OCI-LY7 (cell line): ENCODE results near the gene RAMP1. TPM values are rescaled to one million over a fixed set of nuclear protein-coding genes. Genes with fewer than 3 reads are reported as not detected.

Source experiments
- BruUV-seq: library from RNA; stranded (reverse); fragments of 400-500 nt; replicated peaks from 2 replicates; lab custom pipeline; 2021; lab: Mats Ljungman, UMichigan
- CTCF ChIA-PET: fragments of 300-600 bp; sonication (Branson Sonifier 250); formaldehyde crosslinking; loops from one replicate; lab custom pipeline; 2022; ENCODE audit warnings: antibody characterized with exemption; ENCODE audit not compliant: unreplicated experiment; lab: Charles Lee
- POLR2A ChIA-PET: fragments of 300-600 bp; sonication (Branson Sonifier 250); formaldehyde crosslinking; loops from one replicate; lab custom pipeline; 2022; ENCODE audit warnings: antibody characterized with exemption; lab: Charles Lee
- DNase-seq: peaks from one replicate; pipeline ENCODE4 v3.0.0-alpha.2; 2015; ENCODE audit warnings: low spot score
- H2AFZ ChIP-seq: fragments of 200-600 bp; sonication (generic), shearing (Covaris generic); 2 replicates; pipeline ENCODE4 v1.6.1; 2014; ENCODE audit warnings: mild to moderate bottlenecking, antibody characterized with exemption, low read length, moderate library complexity
- H3K27ac ChIP-seq: fragments of 200-600 bp; sonication (generic); 2 replicates; pipeline ENCODE4 v1.5.1; 2014; ENCODE audit warnings: mixed run types, low read depth, mild to moderate bottlenecking, moderate library complexity, low read length, inconsistent platforms; ENCODE audit not compliant: poor library complexity, severe bottlenecking
- H3K36me3 ChIP-seq: fragments of 200-600 bp; sonication (generic); 2 replicates; pipeline ENCODE4 v1.6.1; 2014; ENCODE audit warnings: mild to moderate bottlenecking, antibody characterized with exemption, low read length, moderate library complexity, mixed read lengths; ENCODE audit not compliant: insufficient read depth
- H3K4me1 ChIP-seq: fragments of 200-600 bp; sonication (generic); 2 replicates; pipeline ENCODE4 v1.5.1; 2014; ENCODE audit warnings: mild to moderate bottlenecking, low read length; ENCODE audit not compliant: insufficient read depth, poor library complexity, severe bottlenecking
- H3K4me2 ChIP-seq: fragments of 200-600 bp; sonication (generic); 2 replicates; pipeline ENCODE4 v1.6.1; 2014; ENCODE audit warnings: mild to moderate bottlenecking, low read length
- H3K4me3 ChIP-seq: fragments of 200-600 bp; sonication (generic); 2 replicates; pipeline ENCODE4 v1.5.1; 2014; ENCODE audit warnings: mild to moderate bottlenecking, low read depth, low read length; ENCODE audit not compliant: poor library complexity, severe bottlenecking
- H3K79me2 ChIP-seq: fragments of 200-600 bp; sonication (generic); 2 replicates; pipeline ENCODE4 v1.6.1; 2016; ENCODE audit warnings: low read depth, mild to moderate bottlenecking, low read length, moderate library complexity, mixed read lengths; ENCODE audit not compliant: insufficient read depth
- H3K9me2 ChIP-seq: fragments of 200-600 bp; sonication (generic); 2 replicates; pipeline ENCODE4 v1.6.1; 2016; ENCODE audit warnings: mild to moderate bottlenecking, low read length, mixed read lengths; ENCODE audit not compliant: insufficient read depth
- H3K9me3 ChIP-seq: fragments of 200-600 bp; sonication (generic); 2 replicates; pipeline ENCODE4 v1.6.1; 2014; ENCODE audit warnings: mild to moderate bottlenecking, mixed run types, low read length, mixed read lengths
- H4K20me1 ChIP-seq: fragments of 200-600 bp; sonication (generic); 2 replicates; pipeline ENCODE4 v1.6.1; 2014; ENCODE audit warnings: mild to moderate bottlenecking, antibody characterized with exemption, low read length, moderate library complexity, mixed read lengths; ENCODE audit not compliant: insufficient read depth
- EZH2phosphoT487 ChIP-seq: fragments of 200-600 bp; sonication (generic); IDR thresholded peaks from 2 replicates; pipeline ENCODE4 v1.6.1; 2018; ENCODE audit warnings: low read depth, borderline replicate concordance, mild to moderate bottlenecking, mixed run types, antibody characterized with exemption, low read length, moderate library complexity, mixed read lengths
- intact Hi-C: fragments of 100-400 bp; cut with micrococcal nuclease; formaldehyde crosslinking; loops from one replicate; pipeline ENCODE4 v1.10.0; 2022; ENCODE audit not compliant: unreplicated experiment
- total RNA-seq, 2 experiments: library from RNA; depleted of rRNA in 1 of 2; stranded (reverse); fragments of >200 nt in 1 of 2; shearing (Covaris generic) in 1 of 2; gene quantifications; 2 replicates each; pipeline ENCODE4 v1.2.3, GENCODE V29; 2014 to 2022
- TF ChIP-seq, protein P1 (sequence below): fragments of 200-600 bp; sonication (generic); conservative IDR thresholded peaks from 2 replicates; pipeline ENCODE4 v1.5.1; 2014; ENCODE audit warnings: mild to moderate bottlenecking, antibody characterized with exemption, low read length, moderate library complexity, mixed read lengths

Gene RAMP1
- total RNA-seq, 2 experiments from 2014 or later = not detected

DNA sequence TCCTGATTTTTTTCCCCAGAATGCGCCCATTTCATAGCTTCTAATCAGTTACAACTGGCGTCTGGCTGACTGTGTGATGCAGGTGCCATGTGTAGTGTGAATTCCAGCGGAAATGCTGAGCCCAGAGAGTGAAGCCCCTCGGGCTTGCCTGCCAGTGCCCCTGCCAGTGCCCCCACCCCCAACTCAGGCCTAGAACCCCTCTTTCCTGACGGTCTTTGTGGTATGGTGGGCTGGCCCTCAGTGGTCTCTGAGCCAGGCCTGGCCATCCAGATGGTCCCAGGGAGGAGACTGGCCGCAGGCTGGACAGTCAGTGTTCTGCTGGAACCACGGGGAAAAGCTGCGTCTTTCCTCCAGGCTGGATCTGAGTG lies 3.1 kb downstream of the RAMP1 start:
- TF ChIP-seq, protein P1, sequence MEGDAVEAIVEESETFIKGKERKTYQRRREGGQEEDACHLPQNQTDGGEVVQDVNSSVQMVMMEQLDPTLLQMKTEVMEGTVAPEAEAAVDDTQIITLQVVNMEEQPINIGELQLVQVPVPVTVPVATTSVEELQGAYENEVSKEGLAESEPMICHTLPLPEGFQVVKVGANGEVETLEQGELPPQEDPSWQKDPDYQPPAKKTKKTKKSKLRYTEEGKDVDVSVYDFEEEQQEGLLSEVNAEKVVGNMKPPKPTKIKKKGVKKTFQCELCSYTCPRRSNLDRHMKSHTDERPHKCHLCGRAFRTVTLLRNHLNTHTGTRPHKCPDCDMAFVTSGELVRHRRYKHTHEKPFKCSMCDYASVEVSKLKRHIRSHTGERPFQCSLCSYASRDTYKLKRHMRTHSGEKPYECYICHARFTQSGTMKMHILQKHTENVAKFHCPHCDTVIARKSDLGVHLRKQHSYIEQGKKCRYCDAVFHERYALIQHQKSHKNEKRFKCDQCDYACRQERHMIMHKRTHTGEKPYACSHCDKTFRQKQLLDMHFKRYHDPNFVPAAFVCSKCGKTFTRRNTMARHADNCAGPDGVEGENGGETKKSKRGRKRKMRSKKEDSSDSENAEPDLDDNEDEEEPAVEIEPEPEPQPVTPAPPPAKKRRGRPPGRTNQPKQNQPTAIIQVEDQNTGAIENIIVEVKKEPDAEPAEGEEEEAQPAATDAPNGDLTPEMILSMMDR = no peak
- TF ChIP-seq EZH2phosphoT487 = no peak
- BruUV-seq = no TSS peak
- Histone ChIP-seq H3K4me3 (no peak overlapping the region), H3K9me3 (no peaks in the 10 kb centered on the region), H3K4me1 (no peaks in the 10 kb centered on the region), H3K36me3 (no peaks in the 10 kb centered on the region), H4K20me1 (no peaks in the 10 kb centered on the region), H3K4me2 (no peak overlapping the region), H2AFZ (no peak overlapping the region), H3K9me2 (no peaks in the 10 kb centered on the region), H3K27ac (no peak overlapping the region), H3K79me2 (no peaks in the 10 kb centered on the region)
- no peak for DNase-seq
- POLR2A ChIA-PET = no interaction called here
- intact Hi-C loops = no loop called here
- CTCF ChIA-PET = no interaction called here

DNA sequence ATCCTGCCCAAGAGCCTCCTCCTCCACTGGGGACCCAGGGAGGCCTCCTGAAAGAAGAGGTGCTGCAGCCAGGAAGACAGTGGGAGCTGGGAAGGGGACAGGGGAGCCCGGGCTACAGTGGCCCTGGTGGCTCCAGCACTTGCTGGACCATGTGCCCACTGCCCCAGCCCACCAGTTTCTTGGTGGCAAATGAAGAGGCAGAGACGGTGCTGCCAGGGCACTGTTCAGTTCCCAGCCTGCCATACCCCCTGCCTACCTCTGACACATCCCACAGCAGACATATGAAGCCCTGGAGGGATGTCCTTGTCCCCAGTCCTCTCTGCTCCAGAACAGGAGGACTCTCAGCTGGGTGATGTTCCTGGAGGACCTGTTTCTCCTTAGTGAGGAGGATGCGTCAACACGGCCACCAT lies 3.7 kb downstream of the RAMP1 start:
- no peak overlapping the region for H3K4me3 ChIP-seq
- H4K20me1 ChIP-seq = no peaks in the 10 kb centered on the region
- no peaks in the 10 kb centered on the region for H3K9me2 ChIP-seq
- no peak for DNase-seq
- no peak for TF ChIP-seq EZH2phosphoT487
- TF ChIP-seq, protein P1 = no peak
- no peaks in the 10 kb centered on the region for H3K79me2 ChIP-seq
- H3K36me3 ChIP-seq = no peaks in the 10 kb centered on the region
- H3K9me3 ChIP-seq = no peaks in the 10 kb centered on the region
- no peak overlapping the region for H3K27ac ChIP-seq
- ChIA-PET CTCF (no interaction called here), POLR2A (no interaction called here)
- H3K4me2 ChIP-seq = no peak overlapping the region
- no peak overlapping the region for H2AFZ ChIP-seq
- no TSS peak for BruUV-seq
- intact Hi-C loops = no loop called here
- H3K4me1 ChIP-seq = no peaks in the 10 kb centered on the region

DNA sequence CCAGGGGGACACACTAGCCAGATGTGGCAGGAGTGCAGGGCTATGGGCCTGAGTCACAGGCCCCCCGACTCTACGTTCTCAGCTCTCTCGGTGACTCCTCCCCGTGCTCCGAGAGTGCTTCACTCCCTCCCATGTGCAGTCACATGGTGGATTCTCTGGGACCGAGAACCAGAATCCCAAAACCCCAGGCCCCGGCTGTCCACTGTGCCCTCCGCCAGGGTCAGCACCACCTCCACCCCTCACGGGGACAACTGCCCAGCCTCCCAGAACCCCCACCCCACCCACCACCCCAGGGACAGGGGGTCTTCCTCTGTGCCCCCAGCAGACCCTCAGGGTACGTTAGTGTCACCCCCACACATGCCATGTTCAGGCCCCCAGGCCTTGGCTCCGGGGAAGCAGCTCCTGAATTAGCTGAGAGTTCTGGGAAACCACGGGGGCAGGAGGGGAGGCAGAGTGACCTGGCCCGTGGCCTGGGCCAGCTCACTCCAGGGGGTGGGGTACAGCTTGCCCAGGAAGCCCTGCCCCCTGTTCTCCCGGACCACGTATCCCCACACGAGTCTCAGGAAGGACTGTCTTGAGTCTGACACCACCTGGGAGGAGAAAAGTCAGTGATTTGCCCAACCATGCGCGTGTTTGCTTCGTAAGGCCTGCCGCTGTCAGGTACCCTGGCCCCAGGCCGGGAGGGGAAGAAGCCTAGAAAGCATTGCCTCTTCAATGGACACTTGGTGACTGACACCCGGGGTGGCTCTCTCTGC lies 4.4 kb downstream of the RAMP1 start:
- TF ChIP-seq EZH2phosphoT487 = no peak
- TF ChIP-seq, protein P1 = no peak
- Histone ChIP-seq H3K4me3 (no peak overlapping the region), H3K36me3 (no peaks in the 10 kb centered on the region), H3K9me2 (no peaks in the 10 kb centered on the region), H3K9me3 (no peaks in the 10 kb centered on the region), H3K4me2 (no peak overlapping the region), H2AFZ (no peak overlapping the region), H3K4me1 (no peaks in the 10 kb centered on the region), H3K27ac (no peak overlapping the region), H4K20me1 (no peaks in the 10 kb centered on the region), H3K79me2 (no peaks in the 10 kb centered on the region)
- intact Hi-C loops = no loop called here
- BruUV-seq = no TSS peak
- DNase-seq = no peak
- ChIA-PET CTCF (no interaction called here), POLR2A (no interaction called here)
